NB4 (cell line): ENCODE results near the gene TMEM114.

Experiments used
- DNase-seq: peaks from one replicate; pipeline ENCODE4 v3.0.0; 2010; ENCODE audit warnings: low read depth
- H3K4me3 ChIP-seq: one replicate; pipeline ENCODE4 v1.5.1; 2011; ENCODE audit warnings: mild to moderate bottlenecking, low read depth, low read length, moderate library complexity
- MAX ChIP-seq: IDR thresholded peaks from 2 replicates; pipeline ENCODE4 v1.6.1; 2011; ENCODE audit warnings: low read depth, low read length
- MYC ChIP-seq: IDR thresholded peaks from 2 replicates; pipeline ENCODE4 v1.6.1; 2011; ENCODE audit warnings: low read depth, low read length
- POLR2A ChIP-seq: IDR thresholded peaks from 2 replicates; pipeline ENCODE4 v1.6.1; 2011; ENCODE audit warnings: mild to moderate bottlenecking; ENCODE audit not compliant: insufficient read length; ENCODE audit errors: extremely low read depth
- TF ChIP-seq, protein P1 (sequence below): IDR thresholded peaks from one replicate; pipeline ENCODE4 v1.5.1; 2012; ENCODE audit warnings: low read depth, low read length

The TMEM114 gene

GRCh38 chr16:8589057-8589899 is 1.0 kb downstream of the TMEM114 start:
- no peak overlapping the region for H3K4me3 ChIP-seq
- DNase-seq, result no peak
- TF ChIP-seq MYC (no peak), MAX (no peak), POLR2A (no peak)
- TF ChIP-seq, protein P1, sequence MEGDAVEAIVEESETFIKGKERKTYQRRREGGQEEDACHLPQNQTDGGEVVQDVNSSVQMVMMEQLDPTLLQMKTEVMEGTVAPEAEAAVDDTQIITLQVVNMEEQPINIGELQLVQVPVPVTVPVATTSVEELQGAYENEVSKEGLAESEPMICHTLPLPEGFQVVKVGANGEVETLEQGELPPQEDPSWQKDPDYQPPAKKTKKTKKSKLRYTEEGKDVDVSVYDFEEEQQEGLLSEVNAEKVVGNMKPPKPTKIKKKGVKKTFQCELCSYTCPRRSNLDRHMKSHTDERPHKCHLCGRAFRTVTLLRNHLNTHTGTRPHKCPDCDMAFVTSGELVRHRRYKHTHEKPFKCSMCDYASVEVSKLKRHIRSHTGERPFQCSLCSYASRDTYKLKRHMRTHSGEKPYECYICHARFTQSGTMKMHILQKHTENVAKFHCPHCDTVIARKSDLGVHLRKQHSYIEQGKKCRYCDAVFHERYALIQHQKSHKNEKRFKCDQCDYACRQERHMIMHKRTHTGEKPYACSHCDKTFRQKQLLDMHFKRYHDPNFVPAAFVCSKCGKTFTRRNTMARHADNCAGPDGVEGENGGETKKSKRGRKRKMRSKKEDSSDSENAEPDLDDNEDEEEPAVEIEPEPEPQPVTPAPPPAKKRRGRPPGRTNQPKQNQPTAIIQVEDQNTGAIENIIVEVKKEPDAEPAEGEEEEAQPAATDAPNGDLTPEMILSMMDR, result no peak

DNA sequence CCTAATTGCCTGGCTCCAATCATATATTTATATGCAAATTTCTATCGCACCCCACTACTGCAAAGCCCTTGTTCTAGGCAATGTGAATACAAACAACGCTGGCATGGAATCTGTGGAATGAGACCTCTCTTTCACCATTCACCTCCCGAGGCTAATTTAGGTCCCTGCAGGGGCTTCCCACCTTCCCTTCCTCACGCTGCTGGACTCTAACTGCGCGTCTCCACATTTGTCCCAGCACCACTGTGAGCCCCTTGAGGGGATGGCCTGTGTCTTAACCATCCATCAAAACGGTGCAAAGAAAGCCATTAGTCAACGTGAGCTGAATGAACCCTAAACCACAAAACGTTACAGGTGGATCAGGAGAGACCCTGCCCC is 1.6 kb downstream of the TMEM114 start:
- no peak overlapping the region for H3K4me3 ChIP-seq
- DNase-seq, result no peak
- TF ChIP-seq POLR2A, result no peak
- TF ChIP-seq MYC, result no peak
- TF ChIP-seq MAX, result no peak
- TF ChIP-seq, protein P1, result no peak

DNA sequence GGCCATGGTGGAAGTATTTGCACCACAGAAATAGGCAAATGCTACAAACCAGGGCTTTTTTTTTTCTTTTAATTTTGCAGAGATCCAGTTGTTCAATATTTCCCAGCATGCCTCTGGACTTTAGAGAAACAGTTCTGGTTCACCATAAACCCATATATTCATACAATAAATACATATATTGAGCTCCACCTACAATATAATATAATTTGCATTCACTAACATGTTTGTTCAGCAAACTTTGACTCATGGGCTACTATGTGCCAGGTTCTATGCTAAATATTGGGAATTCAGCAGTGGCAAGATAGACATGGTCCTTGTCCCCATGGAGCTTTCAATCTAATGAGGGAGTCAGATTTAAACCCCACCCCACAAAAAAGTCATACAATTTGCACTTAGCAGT is 3.2 kb downstream of the TMEM114 start:
- H3K4me3 ChIP-seq, result no peak overlapping the region
- DNase-seq, result no peak
- TF ChIP-seq MAX (no peak), MYC (no peak), POLR2A (no peak)
- TF ChIP-seq, protein P1, result no peak

- TF ChIP-seq POLR2A (no peak), MYC (no peak), MAX (no peak)
- TF ChIP-seq, protein P1, result no peak
- H3K4me3 ChIP-seq, result no peak overlapping the region
- DNase-seq, result no peak
Observed at GRCh38 chr16:8585857-8586256, 4.5 kb downstream of the TMEM114 start.

DNA sequence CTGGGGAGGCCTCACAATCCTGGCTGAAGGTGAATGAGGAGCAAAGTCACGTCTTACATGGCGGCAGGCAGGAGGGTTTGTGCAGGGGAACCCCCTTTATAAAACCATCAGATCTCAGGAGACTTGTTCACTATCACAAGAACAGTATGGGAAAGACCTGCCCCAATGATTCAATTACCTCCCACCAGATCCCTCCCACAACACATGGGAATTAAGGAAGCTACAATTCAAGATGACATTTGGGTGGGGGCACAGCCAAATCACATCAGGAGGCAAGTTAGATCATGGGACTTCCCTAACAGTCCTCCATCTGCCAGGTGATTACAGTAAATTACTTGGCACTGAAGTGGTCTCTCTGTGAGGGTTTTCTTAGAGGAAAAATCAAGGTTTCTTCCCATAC is 5.3 kb downstream of the TMEM114 start:
- no peak overlapping the region for H3K4me3 ChIP-seq
- DNase-seq, result no peak
- TF ChIP-seq POLR2A (no peak), MYC (no peak), MAX (no peak)
- TF ChIP-seq, protein P1, result no peak
